NCI-H510A treated with DMSO at 0.1 percent for 48 hours (cell line): ENCODE results near the gene MMP20.

Experiments used
- DNase-seq: peaks from one replicate; lab custom pipeline; 2025; lab: John Stamatoyannopoulos, UW

MMP20 gene

DNA sequence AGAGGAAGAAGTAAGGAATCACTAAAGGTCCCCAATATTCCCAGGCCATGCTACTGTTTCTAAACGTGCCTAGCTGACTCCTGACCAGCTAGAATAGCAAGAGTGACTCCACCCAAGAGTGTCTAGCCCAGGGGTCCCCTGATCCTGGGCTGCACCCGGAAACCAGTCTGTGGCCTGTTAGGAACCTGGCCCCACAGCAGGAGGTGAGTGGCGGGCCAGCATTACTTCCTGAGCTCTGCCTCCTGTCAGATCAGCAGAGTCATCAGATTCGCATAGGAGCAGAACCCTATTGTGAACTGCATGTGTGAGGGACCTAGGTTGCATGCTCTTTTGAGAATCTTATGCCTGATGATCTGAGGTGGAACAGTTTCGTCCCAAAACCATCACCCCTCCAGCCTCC, 2.0 kb downstream of the MMP20 start:
- no peak for DNase-seq

DNA sequence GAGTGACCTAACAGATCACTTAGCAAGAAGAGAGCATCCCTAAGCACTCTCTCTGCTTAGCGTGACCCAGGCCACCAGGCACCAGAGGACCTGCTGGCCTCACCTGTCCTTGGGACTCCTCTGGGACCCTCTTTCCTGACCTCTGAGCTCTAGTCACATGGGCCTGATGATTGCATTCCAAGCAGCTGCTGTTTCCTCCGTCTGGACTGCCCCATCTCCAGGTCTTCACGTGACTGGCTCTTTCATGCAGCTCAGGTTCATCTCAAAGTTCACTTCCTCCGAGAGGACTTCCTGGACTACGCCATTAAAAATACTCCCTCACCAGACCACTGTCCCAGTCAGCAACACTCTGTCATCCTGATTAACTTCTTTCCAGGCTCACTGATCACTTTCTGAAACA, 2.9 kb downstream of the MMP20 start:
- DNase-seq = no peak

DNA sequence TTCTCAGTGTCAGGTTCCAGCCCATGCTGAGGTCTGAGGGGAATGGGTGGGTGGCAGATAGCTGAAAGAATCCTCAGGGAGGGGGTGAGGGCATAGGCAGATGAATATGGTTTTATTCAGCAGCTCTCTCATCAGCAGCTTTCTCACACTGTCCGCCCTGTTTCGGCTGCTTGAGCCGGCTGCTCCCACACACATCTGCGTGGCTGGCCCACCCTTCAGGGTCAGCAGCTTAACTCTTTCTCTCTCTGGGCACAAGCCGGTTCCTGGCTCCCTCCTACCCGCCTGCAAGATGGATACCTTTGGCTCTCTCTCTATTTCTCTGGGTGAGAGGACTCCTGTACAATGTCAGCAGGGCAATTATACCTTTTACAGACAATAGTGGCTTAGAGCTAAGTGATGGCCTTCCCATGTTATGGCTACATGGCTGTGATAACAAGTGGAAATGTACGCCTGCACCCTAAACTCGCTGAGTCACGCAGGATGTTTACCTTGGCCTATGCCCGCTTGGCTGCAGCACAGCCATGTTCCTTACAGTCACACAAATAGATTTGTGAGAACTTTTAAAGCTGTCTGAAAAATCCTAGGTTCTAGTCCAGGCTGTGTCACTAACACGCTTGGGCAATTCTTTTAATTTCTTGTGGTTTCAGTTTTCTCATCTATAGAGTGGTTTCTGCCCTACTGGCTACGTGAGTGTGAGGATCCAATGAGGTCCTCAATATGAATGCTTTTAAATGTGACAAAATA, 4.1 kb downstream of the MMP20 start:
- DNase-seq = no peak

DNA sequence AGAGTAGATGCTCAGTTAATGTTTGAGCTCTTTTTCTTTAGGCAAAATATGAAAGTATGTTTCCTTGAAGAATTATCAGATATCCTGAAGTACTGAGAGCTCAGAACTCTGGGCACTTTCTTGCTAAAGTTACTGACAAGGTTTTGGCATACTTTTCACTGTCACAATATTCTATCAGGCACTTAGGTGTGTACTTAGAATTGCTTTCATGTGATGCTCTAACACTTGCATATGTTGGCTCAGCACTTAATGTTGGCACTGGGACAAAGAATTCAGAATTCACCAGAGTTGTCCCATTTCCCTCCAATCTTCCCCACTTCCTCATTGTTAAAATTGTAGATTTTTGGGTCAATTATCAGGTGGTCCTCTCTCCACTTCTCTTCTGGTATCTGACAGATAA, 5.0 kb downstream of the MMP20 start:
- no peak for DNase-seq

DNA sequence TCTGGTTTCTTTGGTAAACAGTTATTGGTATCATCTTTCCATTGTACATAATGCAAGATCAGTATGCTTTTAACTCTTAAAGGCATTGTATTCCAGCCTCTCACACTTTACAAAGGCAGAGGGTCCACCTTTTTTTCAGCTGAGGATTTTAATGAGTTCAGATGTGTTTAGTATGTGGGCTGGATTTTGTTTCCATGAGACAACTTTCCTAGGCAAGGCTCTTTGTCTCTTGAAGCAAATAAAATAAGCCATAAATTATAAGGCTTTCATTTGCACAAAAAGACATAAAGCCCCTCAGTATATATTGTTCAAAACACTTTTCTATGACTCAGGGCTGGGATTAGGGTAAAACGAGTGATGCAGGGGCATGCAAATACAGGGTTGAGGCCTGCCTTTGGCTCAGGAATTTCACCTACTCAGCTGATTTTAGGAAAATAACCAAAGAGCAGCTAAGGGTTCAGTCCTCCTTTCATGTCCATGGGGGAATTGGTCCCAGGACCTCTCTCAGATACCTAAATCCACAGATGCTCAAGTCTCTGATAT, 7.6 kb downstream of the MMP20 start:
- DNase-seq = no peak

DNA sequence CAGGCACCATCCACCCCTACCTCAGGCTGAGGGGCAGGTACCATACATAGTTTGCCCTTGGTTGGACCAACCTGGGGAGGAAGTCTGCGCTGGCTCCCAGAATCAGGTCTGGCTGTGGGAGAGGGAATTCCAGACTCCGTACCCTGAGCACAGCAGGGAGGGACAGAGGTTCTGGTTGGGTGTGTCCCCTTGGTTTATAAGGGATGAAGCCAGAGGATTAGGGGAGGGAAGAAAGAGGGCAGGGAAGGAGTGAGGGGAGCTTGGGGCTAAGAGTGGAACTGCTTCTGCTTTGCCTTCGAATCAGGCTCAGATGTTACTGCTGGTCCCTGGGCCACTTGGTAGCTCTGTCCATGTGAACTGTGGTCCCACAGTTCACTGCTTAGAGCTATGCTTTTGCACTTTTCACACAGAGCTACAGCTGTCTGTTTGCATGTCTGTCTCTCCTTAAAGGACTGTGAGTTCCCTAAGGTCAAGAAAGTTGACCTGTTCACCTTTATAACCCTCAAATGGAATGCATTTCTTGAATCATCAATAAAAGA, 9.2 kb downstream of the MMP20 start:
- DNase-seq = no peak

DNA sequence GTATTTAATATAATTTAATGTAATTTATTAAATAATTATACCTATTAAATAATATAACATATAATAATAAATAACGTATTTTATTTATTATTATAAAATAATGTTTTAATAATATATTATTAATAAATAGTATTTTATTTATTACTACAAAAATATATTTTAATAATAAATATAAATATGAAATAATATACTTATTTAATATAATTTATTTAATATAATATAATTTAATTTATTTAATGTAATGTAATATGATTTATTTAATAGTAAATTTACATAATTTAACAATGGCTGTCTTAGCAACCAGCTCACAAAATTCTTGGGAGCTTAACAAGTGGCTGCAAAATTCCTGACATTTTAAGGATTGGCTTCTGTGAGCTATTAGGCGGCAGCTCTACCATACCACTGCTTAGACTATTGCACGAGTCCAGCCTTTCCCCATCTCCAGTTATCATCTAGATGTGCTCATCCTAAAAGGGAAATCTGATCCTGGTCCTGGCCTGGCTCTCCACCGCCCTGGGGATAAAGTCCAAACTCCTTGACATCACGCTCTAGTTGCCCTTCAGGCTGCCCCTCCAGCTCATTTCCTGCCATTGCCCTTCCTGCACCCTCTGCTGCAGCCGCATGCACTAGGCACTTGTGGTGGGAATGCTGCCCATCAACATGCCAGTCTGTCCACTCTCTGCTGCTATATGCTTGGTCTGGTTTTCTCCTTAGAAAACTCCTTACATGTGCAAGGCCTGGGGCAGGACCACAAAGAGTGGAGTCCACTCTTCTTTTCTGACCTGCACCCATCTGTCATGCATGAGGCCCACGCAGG, 9.8 kb downstream of the MMP20 start:
- no peak for DNase-seq

DNA sequence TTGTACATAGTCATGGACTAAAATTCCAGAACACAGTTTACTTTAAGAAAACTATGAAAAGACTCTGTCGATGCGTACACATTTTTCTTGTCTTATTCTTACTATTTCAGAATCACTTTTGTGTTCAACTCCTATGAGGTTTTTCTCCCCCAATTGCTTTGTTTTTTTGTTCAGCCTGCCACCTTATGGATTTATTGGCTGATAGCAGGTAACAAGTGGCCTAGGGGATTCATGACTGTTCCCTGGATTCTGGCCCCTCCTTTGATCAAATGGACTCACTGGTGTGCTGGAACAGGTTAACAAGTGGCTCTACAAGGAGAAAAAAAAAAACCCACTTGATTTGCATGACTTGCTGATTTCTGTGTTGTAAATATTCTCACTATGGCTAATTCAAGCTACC, 10.6 kb downstream of the MMP20 start:
- DNase-seq = no peak

DNA sequence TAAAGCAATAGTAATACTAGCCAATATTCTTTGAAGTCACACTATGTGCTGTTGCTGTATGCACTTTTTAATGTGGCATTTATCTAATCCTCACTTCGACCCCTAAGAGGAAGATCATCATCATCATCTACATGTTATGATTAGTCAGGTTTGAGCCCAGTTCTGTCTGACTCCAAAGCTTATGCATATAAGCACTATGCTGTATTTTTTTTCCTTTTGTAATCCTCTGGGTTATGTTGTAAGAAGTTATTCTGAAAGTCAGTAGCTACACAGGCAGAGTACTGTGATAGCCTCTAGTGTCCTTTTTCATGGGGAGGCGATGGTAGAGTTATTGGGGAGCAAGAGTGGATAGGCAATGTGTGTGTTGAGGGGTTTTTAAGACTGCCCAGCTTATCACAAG, 11.1 kb downstream of the MMP20 start:
- DNase-seq = no peak

DNA sequence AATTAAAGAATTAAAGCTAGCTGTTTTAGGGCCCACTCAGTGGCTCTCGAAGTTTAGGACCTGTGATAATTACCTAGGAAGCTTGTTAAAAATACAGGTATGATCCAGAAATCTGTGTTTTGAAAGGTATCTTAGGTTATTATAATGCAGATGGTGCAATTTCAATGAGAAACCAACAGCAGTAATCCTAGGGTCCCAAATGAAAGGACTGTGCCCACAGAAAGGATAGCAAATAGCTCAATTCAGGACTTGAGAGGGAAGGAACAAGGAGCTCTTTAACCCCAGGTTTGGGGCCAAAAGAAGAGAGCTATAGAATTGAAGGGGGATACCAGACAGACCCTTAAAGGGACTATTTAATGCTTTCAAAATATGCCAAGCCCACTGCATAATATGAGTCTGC, 11.7 kb downstream of the MMP20 start:
- no peak for DNase-seq

DNA sequence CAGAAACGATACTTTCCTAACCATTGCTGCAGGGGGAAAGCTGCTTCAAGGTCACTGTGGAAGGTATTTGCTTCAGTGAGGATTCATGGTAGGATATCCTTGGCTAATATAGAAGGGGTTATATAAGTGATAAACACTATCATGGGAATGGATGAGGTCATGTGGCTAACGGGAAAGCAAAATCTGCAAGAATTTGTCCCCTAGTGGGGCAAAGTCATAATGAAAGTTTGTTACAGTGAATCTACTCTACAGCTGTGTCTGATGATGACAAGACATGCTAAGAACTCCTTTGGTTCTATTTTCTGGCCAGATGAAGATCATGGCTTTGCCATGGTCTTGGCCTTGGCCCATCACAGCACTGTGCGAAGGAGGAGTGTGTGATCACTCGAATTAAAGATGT, 13.8 kb downstream of the MMP20 start:
- DNase-seq = no peak

DNA sequence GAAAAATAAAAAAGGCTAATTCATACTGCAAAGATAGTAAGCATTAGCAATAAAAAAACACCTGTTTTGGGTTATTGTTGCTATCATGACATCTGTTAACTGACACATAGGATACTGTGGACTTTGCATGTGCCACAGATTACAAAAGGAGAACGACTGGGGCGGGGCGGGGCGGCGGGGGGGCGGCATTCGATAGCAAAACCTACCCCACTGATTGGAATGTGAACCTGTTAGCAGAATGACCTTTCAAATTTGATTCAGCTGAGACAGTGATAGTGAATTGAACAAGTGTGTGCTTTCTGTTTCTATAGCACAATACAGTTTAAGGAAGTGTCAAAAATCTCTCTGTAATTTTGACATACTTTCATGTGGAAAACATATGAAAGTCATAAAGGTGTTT, 14.9 kb downstream of the MMP20 start:
- DNase-seq = no peak

DNA sequence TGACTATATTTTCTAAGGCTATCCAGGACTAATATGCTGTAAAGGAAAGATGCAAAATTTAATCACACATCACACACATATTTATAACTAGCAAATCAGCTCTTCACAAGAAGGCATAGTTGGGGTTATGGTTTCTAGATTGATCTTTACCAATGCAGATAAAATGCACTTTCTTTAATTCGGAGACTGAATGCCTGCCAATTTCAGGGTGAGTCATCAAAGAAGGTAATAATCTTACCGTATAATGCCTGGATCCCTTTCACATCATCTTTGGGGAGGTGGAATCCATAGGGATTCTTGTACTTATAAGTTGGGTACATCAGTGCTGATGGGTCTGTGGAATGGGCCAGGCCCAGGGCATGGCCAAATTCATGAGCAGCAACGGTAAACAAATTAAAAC, 16.4 kb downstream of the MMP20 start:
- no peak for DNase-seq

DNA sequence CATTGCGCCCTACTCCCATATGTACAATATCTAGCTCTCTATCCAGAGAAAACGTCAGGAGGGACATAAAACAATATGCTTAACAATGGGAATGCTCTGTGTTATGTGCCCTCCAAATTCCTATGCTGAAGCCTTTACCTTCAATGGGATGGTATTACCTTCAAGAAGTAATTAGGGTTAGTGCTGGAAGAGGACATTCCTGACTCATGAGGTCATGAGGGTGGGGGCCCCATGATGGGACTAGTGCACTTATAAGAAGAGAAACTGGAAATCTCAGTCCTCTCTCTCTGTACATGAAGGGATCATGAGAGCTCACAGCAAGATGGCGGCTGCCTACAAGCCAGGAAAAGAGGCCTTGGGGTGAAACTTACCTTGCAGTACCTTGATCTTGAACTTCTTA, 20.3 kb downstream of the MMP20 start:
- no peak for DNase-seq

DNA sequence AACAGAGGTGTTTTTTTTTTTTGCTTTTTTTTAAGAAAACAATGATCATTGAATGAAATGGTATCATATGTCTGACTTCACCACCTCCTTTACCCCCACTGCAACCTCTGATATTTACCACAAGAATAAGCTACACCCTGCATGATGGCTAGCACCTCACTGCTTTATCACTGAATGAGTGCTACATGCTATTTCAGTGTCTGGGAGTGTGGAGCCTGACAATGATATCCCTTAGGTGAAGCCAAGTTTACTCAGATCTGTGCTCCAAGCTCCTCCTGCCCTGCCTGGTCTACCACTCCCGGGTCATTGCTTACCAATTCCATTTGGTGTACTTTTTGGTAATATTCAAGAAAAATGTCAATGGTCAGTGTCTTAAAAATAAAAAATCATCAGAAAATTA, 21.1 kb downstream of the MMP20 start:
- DNase-seq = no peak

DNA sequence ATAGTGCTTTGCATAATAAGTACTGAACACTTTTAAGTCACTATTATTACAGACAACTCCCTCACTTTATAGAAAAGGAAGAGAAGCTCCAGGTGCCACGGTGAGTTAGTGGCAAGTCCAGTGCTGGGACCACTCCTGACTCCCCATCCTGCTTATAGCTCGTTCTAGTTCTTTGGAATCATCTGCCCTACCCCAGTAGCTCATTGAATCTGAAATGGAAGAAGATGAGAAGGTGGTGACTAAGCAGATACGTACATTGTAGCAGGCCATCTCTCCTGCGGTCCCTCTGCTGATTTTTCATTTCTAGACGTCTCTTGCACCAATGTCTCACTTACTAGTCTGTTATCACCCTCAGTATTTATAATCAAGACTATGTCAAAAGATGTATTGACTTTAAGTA, 21.6 kb downstream of the MMP20 start:
- no peak for DNase-seq

DNA sequence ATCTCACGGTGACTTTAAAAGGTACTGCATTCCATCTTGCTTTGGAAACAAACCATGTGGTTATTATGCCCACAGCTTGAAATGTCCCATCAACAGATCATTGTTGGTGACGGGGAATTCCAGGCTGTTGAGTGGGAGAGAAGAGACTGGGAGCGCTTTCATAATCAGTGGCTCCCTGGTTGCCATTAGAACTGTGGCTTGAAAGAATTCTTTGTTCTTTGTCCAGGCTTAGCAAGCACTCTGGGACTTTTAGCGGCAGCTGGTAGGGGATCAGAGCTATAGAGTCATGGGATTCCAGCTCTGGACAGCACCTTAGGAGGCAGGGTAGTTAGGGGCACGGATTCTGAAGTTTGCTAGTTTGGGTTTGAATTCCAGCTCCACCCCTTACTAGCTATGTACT, 22.0 kb downstream of the MMP20 start:
- DNase-seq = no peak

DNA sequence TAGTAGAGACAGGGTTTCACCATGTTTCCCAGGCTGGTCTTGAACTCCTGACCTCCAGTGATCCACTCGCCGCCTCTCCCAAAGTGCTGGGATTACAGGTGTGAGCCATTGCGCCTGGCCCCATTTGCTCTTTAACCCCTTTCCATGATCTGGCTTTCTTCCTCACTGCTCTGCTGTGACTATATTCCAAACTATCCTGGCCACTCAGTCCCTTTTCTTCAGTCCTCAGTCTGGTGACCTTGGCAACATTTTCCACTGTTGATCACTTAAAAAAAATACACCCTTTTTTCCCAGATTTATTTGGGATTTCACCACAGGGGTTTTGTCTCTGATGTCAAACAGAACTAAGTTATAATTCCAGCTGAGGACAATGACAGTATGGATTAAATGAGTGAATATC, 24.5 kb downstream of the MMP20 start:
- DNase-seq = no peak

DNA sequence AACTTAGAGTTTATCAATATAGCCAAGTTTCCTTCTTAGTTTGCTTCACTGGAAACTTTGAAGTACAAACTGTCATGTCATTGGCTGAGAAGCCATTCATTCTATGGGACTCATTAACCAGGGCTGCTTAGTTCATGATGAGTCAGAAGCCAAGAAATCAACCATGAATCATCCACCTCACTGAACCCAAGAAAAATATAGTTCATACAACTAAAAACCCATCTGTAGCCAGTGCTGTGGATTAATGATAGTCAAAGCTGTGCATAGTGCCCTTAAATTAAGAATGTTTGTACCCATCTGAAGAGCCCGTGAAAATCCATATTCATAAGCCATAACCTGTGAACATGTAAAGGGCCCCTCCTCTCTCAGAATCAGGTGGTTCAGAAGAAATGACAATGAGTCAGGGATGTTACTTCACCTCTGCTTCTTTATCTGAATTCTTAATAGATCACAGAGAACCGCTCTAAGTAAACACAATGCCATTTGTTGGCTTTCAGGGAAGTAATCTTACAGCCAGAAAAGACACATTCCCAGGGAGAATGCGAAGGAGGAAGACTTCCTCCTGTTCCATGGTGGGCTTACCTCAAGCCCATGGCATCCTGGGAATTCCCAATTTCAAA, 25.4 kb downstream of the MMP20 start:
- no peak for DNase-seq

DNA sequence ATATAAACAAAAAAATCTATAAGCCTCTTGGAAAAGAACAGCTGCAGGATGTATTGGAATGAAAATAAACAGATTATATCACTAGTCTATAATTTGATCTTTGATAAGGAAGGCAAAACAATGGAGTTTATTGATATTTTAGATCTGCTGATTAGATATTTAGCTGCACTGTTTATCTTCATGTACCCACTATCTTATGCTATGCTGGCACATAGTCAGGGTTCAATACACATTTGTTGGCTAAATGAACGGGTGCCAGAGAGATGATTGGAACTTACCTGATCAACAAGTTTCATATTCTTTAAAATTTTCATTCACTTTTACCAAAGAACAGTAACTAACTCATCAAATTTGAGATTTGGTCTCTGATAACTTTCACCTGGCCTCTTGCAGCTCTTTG, 26.9 kb downstream of the MMP20 start:
- no peak for DNase-seq

DNA sequence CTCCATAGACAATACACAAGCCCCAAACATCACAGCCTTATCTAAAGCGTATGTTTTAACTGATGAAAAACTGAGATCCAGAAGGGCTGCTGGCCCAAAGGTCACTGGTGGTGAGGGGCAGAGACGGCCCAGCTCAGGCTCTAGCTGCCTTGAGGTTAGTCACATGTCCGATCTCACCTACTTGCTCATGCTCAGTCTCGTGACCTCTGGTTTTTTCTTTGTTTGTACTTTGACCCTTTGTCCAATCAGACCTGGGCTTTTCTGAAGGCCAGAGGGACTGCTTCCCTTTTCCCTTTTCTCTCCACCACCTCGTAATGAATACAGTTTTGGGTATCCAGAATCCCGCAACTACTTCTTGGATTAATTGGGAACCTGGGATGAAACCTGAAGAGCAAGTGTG, 28.6 kb downstream of the MMP20 start:
- no peak for DNase-seq

DNA sequence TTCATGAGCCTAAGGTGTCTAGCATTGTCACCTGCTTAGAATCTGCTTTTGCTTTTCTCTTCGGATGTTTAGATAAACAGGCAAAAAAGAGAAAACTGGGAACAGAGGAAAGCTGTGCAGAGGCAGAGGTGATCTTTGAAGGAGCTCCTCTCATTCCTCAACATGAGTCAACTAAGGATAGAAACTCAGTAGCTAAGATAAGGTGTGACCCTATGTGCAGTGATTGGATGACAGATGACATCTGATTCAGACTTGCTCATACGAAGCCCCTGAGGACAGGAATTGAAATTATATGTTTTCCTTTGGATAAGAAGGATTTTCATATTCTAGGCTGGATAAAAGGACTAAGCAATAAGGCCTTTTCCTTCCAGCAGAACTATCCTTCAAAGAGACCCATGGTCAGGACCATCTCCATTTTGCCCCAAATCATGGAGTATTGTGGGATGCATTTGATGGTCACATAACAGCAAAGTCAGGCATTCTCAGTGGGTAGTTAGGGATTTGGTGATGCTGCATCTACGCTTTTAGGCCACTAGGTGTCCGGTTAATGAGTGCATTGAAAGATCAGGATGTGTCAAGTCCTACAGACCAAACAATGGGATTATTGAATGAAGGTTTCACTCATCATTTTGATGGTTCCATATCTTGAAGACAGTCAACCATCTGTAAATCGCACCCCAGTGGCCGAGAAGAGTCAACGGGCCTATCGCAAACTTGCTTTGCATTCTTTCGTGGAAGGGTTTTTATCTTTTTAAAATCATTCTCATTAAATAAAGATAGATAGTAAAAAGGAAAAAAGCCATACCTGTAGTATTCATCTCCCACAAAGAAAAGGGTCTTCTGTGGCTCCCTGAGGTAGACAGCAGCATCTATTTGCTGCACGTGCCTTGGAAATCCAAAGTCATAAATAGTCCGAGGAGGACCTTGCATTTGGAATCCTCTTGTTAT, 32.2 kb downstream of the MMP20 start:
- DNase-seq = no peak
